ENCODE data around the gene PHF21A. TPM values are rescaled to one million over a fixed set of nuclear protein-coding genes. Genes with fewer than 3 reads are reported as not detected.

Gene PHF21A
- total and polyA plus RNA-seq, 2 of the 8 experiments (the other 6 are each of a cell fraction or from before 2014, with no cell fraction given): 17.6 to 40.3 TPM

DNA sequence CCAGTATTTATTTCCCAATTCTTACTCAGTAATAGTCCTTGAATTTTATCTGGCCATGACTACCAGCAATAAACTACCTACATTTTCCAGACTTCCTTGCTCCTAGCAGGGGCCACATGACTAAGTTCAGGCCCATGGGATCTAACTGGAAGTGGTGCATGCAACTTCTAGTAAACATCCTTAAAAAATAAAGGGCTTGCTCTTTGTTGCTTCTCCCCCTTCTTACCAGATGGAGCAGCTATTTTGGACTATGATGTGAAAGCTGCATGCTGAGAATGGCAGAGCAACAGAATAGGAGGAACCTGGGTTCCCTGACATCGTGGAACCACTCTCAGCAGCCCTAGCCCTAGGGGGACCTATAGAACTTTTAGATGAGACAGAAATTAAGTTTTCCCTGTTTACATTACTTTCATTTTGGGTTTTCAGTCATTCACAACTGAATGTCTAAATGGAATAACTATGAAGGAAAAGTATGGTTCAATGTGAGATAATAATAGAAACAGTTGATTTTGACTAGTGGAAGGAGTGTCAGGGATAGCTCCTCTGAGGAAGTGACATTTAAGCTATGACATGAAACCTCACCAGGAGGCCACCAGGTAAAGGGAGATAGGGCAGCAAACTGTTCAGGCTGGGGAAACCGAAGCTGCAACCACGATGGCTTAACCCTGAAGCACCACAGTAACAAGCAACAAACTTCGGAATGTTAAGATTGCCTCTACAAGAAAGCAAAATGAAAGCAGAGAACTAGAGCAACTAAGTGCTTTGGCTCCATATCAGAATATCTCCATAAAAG, 48.9 kb downstream of the PHF21A start (continued):
- TF ChIP-seq TEAD4 (IDR thresholded peaks at IDR 0.05; ENCODE audit: low read depth, low read length): no peak
